WTC11 (cell line): ENCODE measurements around the gene GPRC5A. TPM values are rescaled to one million over a fixed set of nuclear protein-coding genes. Genes with fewer than 3 reads are reported as not detected.

Source experiments
- ATAC-seq: fragments of 200-7000 bp; cut with Tn5 transposase; 2 replicates; pipeline ENCODE4 v1.10.0; 2021; ENCODE audit warnings: mild to moderate bottlenecking, moderate library complexity
- CTCF ChIA-PET: fragments of 300-600 bp; sonication (Branson Sonifier 250); formaldehyde crosslinking; loops from one replicate; lab custom pipeline; 2021; ENCODE audit warnings: antibody characterized with exemption; lab: Charles Lee
- POLR2A ChIA-PET: fragments of 350-600 bp; sonication (Branson Sonifier 250); formaldehyde crosslinking; loops from one replicate; lab custom pipeline; 2021; ENCODE audit warnings: antibody characterized with exemption; lab: Charles Lee
- DNase-seq: peaks from one replicate; pipeline ENCODE4 v3.0.0; 2021; ENCODE audit warnings: low spot score
- H3K27ac Mint-ChIP-seq: 2 replicates; pipeline ENCODE4 v1.8.0; 2021; ENCODE audit warnings: mixed read lengths
- H3K27me3 Mint-ChIP-seq: 2 replicates; pipeline ENCODE4 v1.8.0; 2021; ENCODE audit warnings: low read depth, mild to moderate bottlenecking, moderate library complexity, mixed read lengths
- H3K36me3 Mint-ChIP-seq: 2 replicates; pipeline ENCODE4 v1.8.0; 2021; ENCODE audit warnings: mixed read lengths
- H3K4me1 Mint-ChIP-seq: 2 replicates; pipeline ENCODE4 v1.8.0; 2022; ENCODE audit warnings: mixed read lengths
- H3K4me3 Mint-ChIP-seq: 2 replicates; pipeline ENCODE4 v1.8.0; 2021; ENCODE audit warnings: mild to moderate bottlenecking, moderate library complexity, mixed read lengths
- H3K9me3 Mint-ChIP-seq: 2 replicates; pipeline ENCODE4 v1.8.0; 2021; ENCODE audit warnings: mixed read lengths
- AFF4 ChIP-seq: sonication (generic); formaldehyde crosslinking; IDR thresholded peaks from 2 replicates; pipeline ENCODE4 v1.8.1; 2023; ENCODE audit warnings: mild to moderate bottlenecking, missing genetic modification reagents, borderline replicate concordance
- ARID4B ChIP-seq: sonication (generic); formaldehyde crosslinking; IDR thresholded peaks from 2 replicates; pipeline ENCODE4 v1.8.0; 2023; ENCODE audit warnings: missing genetic modification reagents, mild to moderate bottlenecking, borderline replicate concordance
- E2F1 ChIP-seq: sonication (generic); formaldehyde crosslinking; IDR thresholded peaks from 2 replicates; pipeline ENCODE4 v1.8.0; 2022; ENCODE audit warnings: mild to moderate bottlenecking, missing genetic modification reagents
- E2F5 ChIP-seq: sonication (generic); formaldehyde crosslinking; IDR thresholded peaks from 2 replicates; pipeline ENCODE4 v1.8.1; 2022; ENCODE audit warnings: mild to moderate bottlenecking, moderate library complexity, missing genetic modification reagents
- FOXJ3 ChIP-seq: sonication (generic); formaldehyde crosslinking; IDR thresholded peaks from 2 replicates; pipeline ENCODE4 v1.9.0; 2021; ENCODE audit warnings: missing genetic modification reagents, mild to moderate bottlenecking, borderline replicate concordance
- FOXK1 ChIP-seq: sonication (generic); formaldehyde crosslinking; IDR thresholded peaks from 2 replicates; pipeline ENCODE4 v1.8.0; 2022; ENCODE audit warnings: mild to moderate bottlenecking, moderate library complexity, missing genetic modification reagents
- HMGA2 ChIP-seq: fragments of 250-450 bp; sonication (Bioruptor Pico); IDR thresholded peaks from 2 replicates; pipeline ENCODE4 v1.4.0; 2021; ENCODE audit warnings: mild to moderate bottlenecking, moderate library complexity
- HMGXB4 ChIP-seq: sonication (generic); formaldehyde crosslinking; IDR thresholded peaks from 2 replicates; pipeline ENCODE4 v1.8.1; 2023; ENCODE audit warnings: mild to moderate bottlenecking, moderate library complexity, missing genetic modification reagents
- NFATC4 ChIP-seq: fragments of 250-450 bp; sonication (Bioruptor Pico); IDR thresholded peaks from 2 replicates; pipeline ENCODE4 v1.9.0; 2021; ENCODE audit warnings: mild to moderate bottlenecking
- NR2C2 ChIP-seq: sonication (generic); formaldehyde crosslinking; IDR thresholded peaks from 2 replicates; pipeline ENCODE4 v1.8.0; 2022; ENCODE audit warnings: mild to moderate bottlenecking, missing genetic modification reagents
- SMAD4 ChIP-seq: sonication (generic); formaldehyde crosslinking; IDR thresholded peaks from 2 replicates; pipeline ENCODE4 v1.8.0; 2022; ENCODE audit warnings: mild to moderate bottlenecking, missing genetic modification reagents
- TEAD4 ChIP-seq: sonication (generic); formaldehyde crosslinking; IDR thresholded peaks from 2 replicates; pipeline ENCODE4 v1.8.0; 2022; ENCODE audit warnings: mild to moderate bottlenecking, missing genetic modification reagents
- ZNF232 ChIP-seq: sonication (generic); formaldehyde crosslinking; IDR thresholded peaks from 2 replicates; pipeline ENCODE4 v1.8.0; 2022; ENCODE audit warnings: mild to moderate bottlenecking, missing genetic modification reagents
- ZNF281 ChIP-seq: sonication (generic); formaldehyde crosslinking; IDR thresholded peaks from 2 replicates; pipeline ENCODE4 v1.8.0; 2023; ENCODE audit warnings: mild to moderate bottlenecking, missing genetic modification reagents
- total RNA-seq: library from RNA; stranded (reverse); gene quantifications from 3 replicates; pipeline ENCODE4 v1.2.3, GENCODE V29; 2021

GPRC5A gene
- total RNA-seq, 1 experiment from 2014 or later = 1.1 TPM

GRCh38 chr12:12958886-12959285, 67.5 kb downstream of the GPRC5A start (continued):
- TF ChIP-seq ZNF232 (CRISPR knock-in tag) (no peak), NR2C2 (no peak), ARID4B (no peak), AFF4 (no peak), HMGA2 (CRISPR knock-in tag) (no peak), FOXK1 (CRISPR knock-in tag) (no peak)

GRCh38 chr12:12960639-12961209, 69.4 kb downstream of the GPRC5A start:
- ChIA-PET POLR2A (interaction anchor here (0.5 kb wide), 1 partner anchor 200 kb away, joined by 4 read pairs; no protein-coding TSS in a partner anchor), CTCF (interaction anchor here (1.1 kb wide), 1 partner anchor 13 kb away, joined by 3 read pairs; no protein-coding TSS in a partner anchor)
- ATAC-seq = no peak
- H3K36me3 Mint-ChIP-seq = no peaks in the 10 kb centered on the region
- H3K4me3 Mint-ChIP-seq = no peak overlapping the region
- H3K27me3 Mint-ChIP-seq = no peaks in the 10 kb centered on the region
- peaks cover 7% of the 10 kb centered on the region for H3K9me3 Mint-ChIP-seq
- TF ChIP-seq E2F1 (CRISPR knock-in tag) (no peak), NFATC4 (no peak), SMAD4 (CRISPR knock-in tag) (no peak), HMGXB4 (CRISPR knock-in tag) (no peak), FOXJ3 (no peak), TEAD4 (CRISPR knock-in tag) (no peak), E2F5 (CRISPR knock-in tag) (no peak), ZNF281 (CRISPR knock-in tag) (no peak)
- TF ChIP-seq, all 79 proteins: peak for 0
- DNase-seq = no peak
- Mint-ChIP-seq H3K27ac (no peak overlapping the region), H3K4me1 (no peaks in the 10 kb centered on the region)
